GM10847 (cell line): ENCODE data around the gene TMEM94.

Source experiments
- POLR2A ChIP-seq: IDR thresholded peaks from 2 replicates; pipeline ENCODE4 v1.6.1; 2011; ENCODE audit not compliant: insufficient read length; ENCODE audit errors: extremely low read depth

The TMEM94 gene

DNA sequence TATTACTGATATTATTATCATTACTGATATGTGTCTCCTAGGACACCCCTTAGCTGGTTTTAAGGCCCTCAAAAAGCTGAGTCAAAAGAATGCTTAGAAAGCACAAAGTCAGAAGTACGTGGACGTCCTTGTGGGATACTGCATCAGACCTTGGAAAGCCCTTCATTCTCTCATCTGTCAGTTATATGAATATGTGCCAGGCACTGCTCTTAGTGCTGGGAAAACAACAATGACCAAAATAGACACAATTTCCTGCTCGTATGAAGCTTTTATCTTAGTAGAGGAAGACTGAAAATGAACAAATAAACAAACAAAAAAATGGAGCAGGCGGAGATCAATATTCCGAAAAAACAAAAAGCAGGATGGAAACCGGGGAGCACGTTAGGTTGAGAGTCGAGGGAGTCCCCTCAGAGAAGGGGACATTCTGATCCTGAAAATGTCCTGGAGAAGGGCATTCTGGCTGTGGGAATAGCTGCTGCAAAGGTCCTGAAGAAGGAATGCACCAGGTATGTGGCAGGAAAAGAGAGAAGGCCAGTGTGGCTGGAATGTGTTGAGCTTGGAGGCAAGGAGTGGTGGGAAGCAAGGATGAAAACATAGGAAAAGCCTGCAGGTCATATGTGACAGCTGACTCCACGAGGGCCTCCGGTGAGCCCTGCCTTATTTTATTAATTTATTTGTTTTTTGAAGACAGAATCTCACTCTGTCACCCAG lies 15.5 kb upstream of the TMEM94 start:
- TF ChIP-seq POLR2A = no peak

DNA sequence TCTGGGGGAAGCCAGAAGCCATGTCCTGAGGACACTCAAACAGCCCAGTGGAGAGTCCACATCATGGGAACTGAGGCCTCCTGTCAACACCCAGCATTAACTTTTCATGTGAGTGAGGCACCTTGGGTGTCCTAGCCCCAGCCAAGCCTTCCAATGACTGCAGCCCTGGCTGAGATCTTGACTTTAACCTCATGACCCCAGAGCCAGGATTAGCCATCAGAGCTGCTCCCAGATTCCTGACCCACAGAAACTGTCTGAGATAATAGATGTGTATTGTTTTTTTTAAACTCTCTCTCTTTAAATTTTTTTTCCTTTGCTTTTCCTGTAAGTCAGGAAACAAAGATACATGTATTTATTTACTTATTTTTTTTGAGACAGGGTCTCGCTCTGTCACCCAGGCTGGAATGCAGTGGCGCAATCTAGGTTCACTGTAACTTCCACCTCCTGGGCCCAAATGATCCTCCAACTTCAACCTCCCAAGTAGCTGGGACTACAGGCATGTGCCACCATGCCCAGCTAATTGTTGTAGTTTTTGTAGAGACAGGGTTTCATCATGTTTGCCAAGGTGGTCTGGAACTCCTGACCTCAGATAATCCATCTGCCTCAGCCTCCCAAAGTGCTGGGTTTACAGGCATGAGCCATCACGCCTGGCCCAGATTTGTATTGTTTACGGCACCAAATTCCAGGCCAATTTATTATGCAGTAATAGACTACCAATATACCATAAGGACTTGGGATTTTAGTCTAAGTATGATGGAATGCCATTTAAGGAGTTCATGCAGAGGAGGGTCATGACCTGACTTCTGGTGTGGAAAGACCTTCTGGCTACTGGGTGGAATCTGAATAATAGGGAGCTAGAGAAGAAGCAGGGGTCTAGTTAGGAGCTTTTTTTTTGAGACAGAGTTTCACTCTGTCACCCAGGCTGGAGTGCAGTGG lies 14.0 kb upstream of the TMEM94 start:
- no peak for TF ChIP-seq POLR2A

DNA sequence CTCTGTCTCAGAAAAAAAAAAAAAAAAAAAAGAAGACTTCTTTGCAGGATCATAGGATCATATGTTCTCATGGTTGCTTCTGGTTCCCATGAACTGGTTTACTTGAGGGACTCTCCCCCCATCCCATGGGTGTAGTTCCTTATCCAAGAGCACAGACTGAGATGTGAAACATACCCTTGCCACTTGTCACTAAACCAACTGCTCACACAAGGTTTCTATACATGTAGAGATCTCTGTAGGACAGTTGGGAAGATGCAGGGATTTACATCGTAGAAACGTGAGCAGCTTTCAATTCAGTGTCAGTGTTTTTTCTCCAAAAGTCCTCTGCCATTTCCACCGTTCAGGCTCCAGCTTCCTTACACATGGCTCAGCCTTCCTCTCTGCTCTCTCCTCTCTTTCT lies 11.1 kb upstream of the TMEM94 start:
- TF ChIP-seq POLR2A = no peak

DNA sequence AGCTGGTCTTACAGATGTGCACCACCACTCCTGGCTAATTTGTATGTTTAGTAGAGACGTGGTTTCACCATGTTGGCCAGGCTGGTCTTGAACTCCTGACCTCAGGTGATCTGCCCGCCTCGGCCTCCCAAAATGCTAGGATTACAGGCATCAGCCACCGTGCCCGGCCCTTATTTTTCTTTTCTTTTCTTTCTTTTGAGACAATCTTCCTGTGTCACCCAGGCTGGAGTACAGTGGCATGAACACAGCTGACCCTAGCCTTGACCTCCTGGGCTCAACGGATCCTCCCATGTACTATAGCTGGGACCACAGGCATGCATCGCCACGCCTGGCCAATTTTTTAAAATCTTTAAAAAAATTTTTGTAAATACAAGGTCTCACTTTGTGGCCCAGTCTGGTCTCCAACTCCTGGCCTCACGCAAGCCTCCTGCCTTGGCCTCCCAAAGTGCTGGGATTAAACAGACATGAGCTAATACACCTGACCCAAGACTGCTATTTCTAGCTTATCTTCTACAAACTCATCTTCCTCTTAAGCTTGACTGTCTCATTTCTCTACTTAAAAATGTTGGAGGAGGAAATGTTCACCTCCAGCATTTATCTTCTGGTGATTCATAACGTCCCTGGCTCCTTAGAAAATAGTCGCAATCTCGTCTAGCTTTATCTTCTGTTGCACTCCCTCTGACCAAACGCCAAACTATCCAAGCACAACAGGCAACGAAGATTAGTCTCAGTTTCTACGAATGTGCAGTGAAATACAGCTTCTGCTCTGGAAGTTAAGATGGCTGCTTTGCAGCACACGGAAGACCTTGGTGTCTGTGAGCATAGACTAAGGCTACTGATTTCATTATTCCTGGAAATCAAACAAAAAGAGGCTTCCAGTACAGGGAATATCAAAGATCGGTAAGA lies 8.2 kb upstream of the TMEM94 start:
- no peak for TF ChIP-seq POLR2A

DNA sequence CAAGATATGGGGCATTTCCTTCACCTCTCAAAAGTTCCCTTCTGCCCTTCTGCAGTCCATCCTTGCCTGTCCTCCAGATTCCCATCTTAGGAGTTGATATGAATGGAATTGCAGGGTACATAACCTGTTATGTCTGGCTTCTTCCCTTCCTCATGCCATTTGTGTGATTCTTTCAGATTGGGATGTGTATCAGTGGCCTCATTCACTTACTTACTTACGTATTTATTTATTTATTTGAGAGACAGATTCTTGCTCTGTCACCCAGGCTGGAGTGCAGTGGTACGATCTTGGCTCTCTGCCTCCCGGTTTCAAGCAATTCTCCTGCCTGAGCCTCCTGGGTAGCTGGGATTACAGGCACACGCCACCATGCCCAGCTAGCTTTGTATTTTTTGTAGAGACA lies 6.2 kb upstream of the TMEM94 start:
- TF ChIP-seq POLR2A = no peak

DNA sequence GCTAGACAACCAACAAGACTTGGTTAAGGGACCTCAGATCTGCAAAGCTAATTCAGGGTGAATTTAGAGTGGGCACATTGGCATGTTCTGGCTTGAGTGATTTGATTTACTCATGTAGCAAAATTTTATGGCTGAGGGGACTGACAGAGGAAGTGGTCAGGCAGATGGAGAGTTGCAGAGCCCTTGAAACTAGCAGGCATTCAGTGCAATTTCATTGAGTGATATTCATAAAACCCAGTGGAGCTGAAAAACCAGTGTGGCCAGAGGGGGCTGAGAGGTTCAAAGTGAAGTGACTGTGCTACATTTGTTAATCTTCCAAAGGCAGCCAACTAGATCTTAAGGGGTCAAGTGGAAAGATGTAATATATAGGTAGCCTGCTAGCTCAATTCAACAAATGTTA lies 2.2 kb upstream of the TMEM94 start:
- TF ChIP-seq POLR2A = no peak

DNA sequence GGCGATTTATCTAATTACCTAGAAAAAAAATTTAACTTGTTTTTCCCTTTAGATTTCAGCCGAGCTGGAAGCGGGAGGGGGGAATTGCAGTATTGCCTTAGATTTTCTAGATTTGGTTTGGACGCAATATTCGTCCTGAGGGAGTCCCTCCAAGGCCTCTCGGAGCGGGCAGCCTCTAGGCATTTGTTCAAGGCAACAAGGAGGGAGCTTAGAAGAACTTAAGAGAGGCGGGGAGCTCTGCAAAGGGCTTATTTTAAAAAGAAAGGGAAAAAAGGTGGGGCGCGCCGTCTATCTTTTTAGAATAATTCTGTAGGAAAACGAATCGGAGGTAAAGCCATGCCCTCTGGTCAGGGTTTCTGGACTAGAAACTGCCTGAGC lies 407 bp upstream of the TMEM94 start:
- TF ChIP-seq POLR2A = no peak

DNA sequence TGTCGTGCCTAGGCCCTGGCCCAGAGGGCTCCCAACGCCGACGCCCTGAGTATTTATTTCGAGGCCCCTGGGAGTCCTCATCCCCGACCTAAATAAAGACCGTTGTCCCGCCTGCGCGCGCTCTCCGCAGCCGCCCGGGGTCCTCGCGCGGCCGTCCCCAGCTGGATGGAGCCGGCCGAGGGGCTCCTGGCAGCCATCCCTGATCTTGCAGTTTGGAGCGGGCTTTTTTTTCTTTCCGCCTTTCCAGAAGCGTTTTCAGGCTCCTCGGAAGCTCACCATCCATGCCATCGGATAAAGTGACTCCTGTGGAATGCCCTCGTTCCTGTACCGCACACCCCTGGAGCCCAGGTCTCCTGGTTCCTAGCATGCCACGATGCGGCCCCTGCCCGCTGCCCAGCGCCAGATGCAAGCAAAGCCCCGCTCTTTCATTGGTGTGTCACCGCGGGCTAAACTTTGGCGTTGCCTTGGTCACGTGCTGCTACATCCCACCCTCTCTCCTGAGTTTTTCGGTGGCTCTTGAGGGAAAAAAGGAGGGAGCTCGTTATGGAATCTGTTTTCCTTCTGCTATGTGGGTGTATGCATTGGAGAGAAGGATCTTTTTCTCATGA lies 716 bp downstream of the TMEM94 start:
- TF ChIP-seq POLR2A = no peak

DNA sequence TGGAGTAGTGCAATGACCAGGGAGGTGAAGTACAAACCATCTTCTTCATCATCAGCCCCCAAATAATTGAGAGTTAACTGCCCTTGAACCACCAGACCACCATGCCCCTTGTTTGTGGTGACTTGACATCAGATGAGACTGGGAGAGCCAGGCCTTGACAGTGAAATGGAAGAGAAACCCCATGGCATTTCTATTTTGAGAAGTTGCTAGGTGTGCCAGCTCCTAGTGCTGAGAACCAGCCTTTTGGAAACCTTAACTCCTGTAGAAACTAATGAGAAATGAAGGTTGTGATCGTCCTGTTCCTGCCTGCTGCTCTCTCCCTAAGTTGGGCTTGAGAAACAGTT lies 2.8 kb downstream of the TMEM94 start:
- TF ChIP-seq POLR2A = no peak

DNA sequence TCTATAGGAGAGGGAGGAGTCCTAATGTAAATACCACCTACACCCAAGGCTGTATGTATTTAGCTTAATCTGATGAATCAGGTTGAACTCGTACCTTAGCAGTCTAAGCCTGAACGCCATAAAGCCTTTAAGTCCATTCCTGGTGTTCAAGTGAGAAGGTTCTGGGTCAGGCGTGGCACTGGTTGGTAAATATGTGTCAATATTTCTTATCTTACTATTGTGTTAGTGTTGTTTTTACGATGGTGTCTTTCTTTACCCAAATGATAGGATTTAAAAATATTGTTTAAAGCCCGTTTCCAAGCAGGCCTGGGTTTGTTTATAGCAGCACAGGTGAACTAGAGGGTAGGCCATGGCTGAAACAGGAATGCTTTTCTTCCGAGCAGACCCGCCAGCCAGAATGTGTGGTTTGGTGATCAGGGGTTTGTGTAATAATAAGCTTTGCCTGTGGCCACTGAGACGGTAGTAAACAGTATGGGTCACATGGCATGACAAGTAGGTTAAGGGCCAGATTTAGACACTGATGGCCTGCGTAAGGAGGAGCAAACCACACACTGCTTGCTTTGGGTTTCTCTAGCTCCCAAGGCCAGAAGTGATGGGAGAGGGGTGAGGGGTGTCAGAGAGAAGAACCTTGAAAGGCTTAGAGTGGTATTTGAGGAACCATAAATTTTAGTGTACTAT lies 3.3 kb downstream of the TMEM94 start:
- no peak for TF ChIP-seq POLR2A

DNA sequence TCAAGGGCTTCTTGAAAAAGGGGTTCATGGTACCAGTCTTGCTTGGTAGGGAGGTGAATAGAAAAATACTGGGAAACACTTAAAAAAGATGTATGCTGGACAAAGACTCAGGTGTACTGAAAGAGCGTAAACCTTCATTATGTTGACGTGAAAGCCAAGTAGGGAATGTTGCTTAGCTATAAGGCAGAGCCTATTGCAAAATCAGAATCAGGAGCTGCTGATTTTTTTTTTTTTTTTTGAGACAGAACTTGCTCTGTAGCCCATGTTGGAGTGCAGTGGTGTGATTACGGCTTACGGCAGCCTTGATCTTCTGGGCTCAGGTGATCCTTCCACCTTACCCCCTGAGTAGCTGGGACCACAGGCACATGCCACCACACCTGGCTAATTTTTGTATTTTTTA lies 3.9 kb downstream of the TMEM94 start:
- TF ChIP-seq POLR2A = no peak

DNA sequence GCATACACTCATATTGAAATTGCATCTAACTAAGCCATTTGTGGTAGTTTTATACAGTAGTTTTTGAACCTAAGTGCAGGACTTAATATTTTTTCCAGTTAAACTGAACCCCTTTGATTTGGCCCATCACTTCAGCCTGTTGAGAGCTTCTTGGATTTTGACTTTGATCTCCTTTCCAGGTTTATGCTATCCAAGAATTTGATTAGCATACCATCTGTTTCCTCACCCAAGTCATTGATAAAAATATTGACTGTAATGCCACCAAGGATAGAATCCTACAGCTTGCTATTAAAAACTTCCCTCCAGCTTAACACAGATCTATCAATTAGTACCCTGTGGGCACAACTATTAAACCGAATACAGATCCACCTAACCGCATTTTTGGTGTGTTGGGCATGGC lies 7.2 kb downstream of the TMEM94 start:
- TF ChIP-seq POLR2A = no peak

DNA sequence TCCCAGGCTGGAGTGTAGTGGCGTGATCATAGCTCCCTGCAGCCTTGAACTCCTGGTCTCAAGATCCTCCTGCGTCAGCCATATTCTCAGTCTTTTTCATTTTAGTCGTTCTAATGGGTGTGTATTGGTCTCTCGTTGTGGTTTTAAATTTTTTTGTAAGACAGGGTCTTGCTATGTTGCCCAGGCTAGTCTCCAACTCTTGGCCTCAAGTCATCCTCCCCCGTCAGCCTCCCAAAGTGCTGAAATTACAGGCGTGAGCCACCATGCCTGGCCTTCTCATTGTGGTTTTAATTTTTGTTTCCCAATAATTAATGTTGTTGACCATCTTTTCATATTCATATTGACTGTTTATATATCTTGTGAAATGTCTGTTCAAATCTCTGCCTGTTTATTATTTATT lies 8.6 kb downstream of the TMEM94 start:
- TF ChIP-seq POLR2A = no peak

DNA sequence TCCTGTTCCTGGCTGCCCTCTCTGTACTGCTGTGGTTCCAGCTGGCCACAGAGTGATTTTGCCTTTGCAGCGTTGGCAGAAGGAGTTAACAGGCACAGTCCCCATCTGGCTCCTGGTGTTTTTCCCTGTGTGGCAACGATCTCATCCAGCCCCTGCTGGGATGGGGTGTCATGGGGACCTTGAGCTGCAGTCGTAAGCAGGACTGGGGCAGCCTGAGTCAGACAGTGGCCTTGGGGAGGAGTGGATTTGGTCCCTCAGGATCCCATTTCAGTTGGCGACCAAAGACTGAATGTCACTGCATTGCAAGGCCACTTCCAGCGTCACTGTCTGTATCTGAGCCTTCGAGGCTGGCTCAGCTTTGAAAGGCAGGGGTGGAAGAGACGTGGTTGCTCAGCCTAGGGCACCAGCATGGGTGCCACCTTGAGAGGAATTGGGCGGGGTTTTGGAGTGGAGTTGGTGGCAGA lies 11.9 kb downstream of the TMEM94 start:
- no peak for TF ChIP-seq POLR2A
